GM12878 (cell line): Measurements from ENCODE around the gene CNNM3. TPM values are rescaled to one million over a fixed set of nuclear protein-coding genes. Genes with fewer than 3 reads are reported as not detected.

Source experiments
- ATAC-seq: fragments of 200-7000 bp; cut with Tn5 transposase; 3 replicates; pipeline ENCODE4 v1.9.1; 2020; ENCODE audit warnings: mild to moderate bottlenecking, moderate library complexity
- BruUV-seq: library from RNA; stranded (reverse); fragments of 400-500 nt; replicated peaks from 2 replicates; lab custom pipeline; 2021; lab: Mats Ljungman, UMichigan
- CTCF ChIA-PET: fragments of 300-600 bp; sonication (Branson Sonifier 250); formaldehyde crosslinking; extraction: SDS; loops from one replicate; lab custom pipeline; 2021; ENCODE audit warnings: inconsistent platforms; lab: Yijun Ruan, JAX
- POLR2A ChIA-PET: fragments of 350-600 bp; formaldehyde crosslinking; extraction: SDS; loops from one replicate; lab custom pipeline; 2021; ENCODE audit warnings: inconsistent platforms; lab: Charles Lee
- RAD21 ChIA-PET: fragments of 300-600 bp; sonication (Branson Sonifier 250); formaldehyde crosslinking; loops from one replicate; lab custom pipeline; 2023; ENCODE audit warnings: antibody characterized with exemption; ENCODE audit not compliant: unreplicated experiment; lab: Charles Lee
- SMC1A ChIA-PET: fragments of 300-600 bp; sonication (Branson Sonifier 250); formaldehyde crosslinking; loops from one replicate; lab custom pipeline; 2023; ENCODE audit not compliant: unreplicated experiment, uncharacterized antibody; lab: Charles Lee
- DNase-seq: peaks from one replicate; pipeline ENCODE4 v3.0.0-alpha.2; 2011; ENCODE audit warnings: low read depth, low spot score
- FAIRE-seq: peaks from 3 replicates; lab custom pipeline; 2011; peaks lifted over from hg19 to GRCh38; lab: Jason Lieb, UNC
- H2AFZ ChIP-seq: 2 replicates; pipeline ENCODE4 v1.6.0; 2011; ENCODE audit warnings: low read depth, low read length, control low read depth; ENCODE audit not compliant: control insufficient read depth
- H3K27ac ChIP-seq: 2 replicates; pipeline ENCODE4 v1.5.1; 2011; ENCODE audit warnings: control low read depth; ENCODE audit not compliant: control insufficient read depth, insufficient read depth
- H3K27me3 ChIP-seq, 2 experiments: replicated peaks in 1 of 2; 2 replicates each; pipeline versions ENCODE4 v1.6.0 to v1.6.1; 2011; ENCODE audit warnings: low read length in 1 of 2; ENCODE audit not compliant: control insufficient read depth in 2 of 2, insufficient read depth in 2 of 2
- H3K36me3 ChIP-seq, 2 experiments: 2 replicates each; pipeline ENCODE4 v1.5.1; 2011; ENCODE audit warnings: low read length in 1 of 2; ENCODE audit not compliant: control insufficient read depth in 2 of 2, insufficient read depth in 2 of 2
- H3K4me1 ChIP-seq: 2 replicates; pipeline ENCODE4 v1.6.1; 2011; ENCODE audit warnings: mild to moderate bottlenecking, low read length, moderate library complexity, mixed read lengths; ENCODE audit not compliant: control insufficient read depth, insufficient read depth
- H3K4me2 ChIP-seq: 2 replicates; pipeline ENCODE4 v1.6.0; 2011; ENCODE audit warnings: control low read depth; ENCODE audit not compliant: control insufficient read depth, insufficient read depth
- H3K4me3 ChIP-seq: fragments of 200-600 bp; sonication (generic); 2 replicates; pipeline ENCODE4 v1.5.1; 2016
- H3K79me2 ChIP-seq: 2 replicates; pipeline ENCODE4 v1.6.0; 2011; ENCODE audit warnings: low read length; ENCODE audit not compliant: control insufficient read depth, insufficient read depth
- H3K9ac ChIP-seq: 2 replicates; pipeline ENCODE4 v1.8.0; 2011; ENCODE audit warnings: low read length, control low read depth, mixed read lengths; ENCODE audit not compliant: control insufficient read depth, insufficient read depth
- H3K9me3 ChIP-seq: replicated peaks from 3 replicates; pipeline ENCODE4 v1.5.1; 2011; ENCODE audit warnings: mild to moderate bottlenecking, low read length; ENCODE audit not compliant: control insufficient read depth, insufficient read depth
- H4K20me1 ChIP-seq: 2 replicates; pipeline ENCODE4 v1.6.0; 2011; ENCODE audit not compliant: control insufficient read depth, insufficient read depth
- CBX5 ChIP-seq: sonication (generic); IDR thresholded peaks from 2 replicates; pipeline ENCODE4 v1.6.1; 2016; ENCODE audit warnings: low read depth, moderate library complexity, mild to moderate bottlenecking, inconsistent platforms
- EP300 ChIP-seq, 2 experiments: fragments of 150-350 bp in 1 of 2; IDR thresholded peaks; 2 replicates each; pipeline ENCODE4 v1.6.1; 2011 to 2012; ENCODE audit warnings: low read depth in 2 of 2, low read length in 2 of 2, borderline replicate concordance in 1 of 2, improper control_type of control experiment in 1 of 2, inconsistent platforms in 1 of 2; ENCODE audit not compliant: control insufficient read depth in 1 of 2
- ETV6 ChIP-seq, 2 experiments: fragments of 450-650 bp in 1 of 2; IDR thresholded peaks in 1 of 2; conservative IDR thresholded peaks in 1 of 2; 2 replicates each; pipeline ENCODE4 v1.6.1; 2014; ENCODE audit warnings: antibody characterized with exemption in 1 of 2, borderline replicate concordance in 1 of 2, low read depth in 1 of 2, mild to moderate bottlenecking in 1 of 2, moderate library complexity in 1 of 2
- FOXK2 ChIP-seq: fragments of 450-650 bp; IDR thresholded peaks from 2 replicates; pipeline ENCODE4 v1.6.1; 2017; ENCODE audit warnings: mild to moderate bottlenecking, moderate library complexity
- GATAD2B ChIP-seq: fragments of 450-650 bp; conservative IDR thresholded peaks from 2 replicates; pipeline ENCODE4 v1.6.1; 2017; ENCODE audit warnings: low read depth, mild to moderate bottlenecking, moderate library complexity
- HDGF ChIP-seq: fragments of 450-650 bp; IDR thresholded peaks from 2 replicates; pipeline ENCODE4 v1.6.1; 2016; ENCODE audit warnings: antibody characterized with exemption
- JUND ChIP-seq: IDR thresholded peaks from 2 replicates; pipeline ENCODE4 v1.6.1; 2012; ENCODE audit warnings: low read depth, mild to moderate bottlenecking, low read length, improper control_type of control experiment, moderate library complexity
- MYB ChIP-seq: fragments of 150-350 bp; IDR thresholded peaks from 2 replicates; pipeline ENCODE4 v1.6.1; 2014; ENCODE audit warnings: mild to moderate bottlenecking, low read depth, low read length, borderline replicate concordance
- NFXL1 ChIP-seq: fragments of 450-650 bp; IDR thresholded peaks from 2 replicates; pipeline ENCODE4 v1.6.1; 2017; ENCODE audit warnings: antibody characterized with exemption, mild to moderate bottlenecking, borderline replicate concordance
- NFYA ChIP-seq: IDR thresholded peaks from 2 replicates; pipeline ENCODE4 v1.6.1; 2011; ENCODE audit warnings: low read depth, mild to moderate bottlenecking, low read length, improper control_type of control experiment, borderline replicate concordance
- NR2C1 ChIP-seq: fragments of 450-650 bp; IDR thresholded peaks from 2 replicates; pipeline ENCODE4 v1.6.1; 2017; ENCODE audit warnings: antibody characterized with exemption, mild to moderate bottlenecking, moderate library complexity
- RUNX3 ChIP-seq: IDR thresholded peaks from 2 replicates; pipeline ENCODE4 v1.6.1; 2012; ENCODE audit warnings: low read length, inconsistent platforms
- ZBED1 ChIP-seq: IDR thresholded peaks from 2 replicates; pipeline ENCODE4 v1.6.1; 2016; ENCODE audit warnings: borderline replicate concordance
- ZNF217 ChIP-seq: fragments of 450-650 bp; IDR thresholded peaks from 2 replicates; pipeline ENCODE4 v1.6.1; 2017; ENCODE audit warnings: antibody characterized with exemption, mild to moderate bottlenecking
- ZNF274 ChIP-seq: IDR thresholded peaks from one replicate; pipeline ENCODE4 v1.8.0; 2011; ENCODE audit not compliant: insufficient read length, insufficient read depth
- whole genome bisulfite sequencing: methylation state at CpG from one replicate; pipeline ENCODE4 v1.1.6; 2016; ENCODE audit warnings: low lambda C conversion rate; ENCODE audit not compliant: insufficient replicate concordance, insufficient coverage; ENCODE audit errors: missing lambda C conversion rate; 5-methylcytosine and 5-hydroxymethylcytosine counted together
- in situ Hi-C: fragments of 300-500 bp; cut with MboI; formaldehyde crosslinking; loops from 9 replicates; pipeline ENCODE4 v1.14.3; 2018; ENCODE audit warnings: mixed read lengths
- intact Hi-C: fragments of 100-400 bp; cut with micrococcal nuclease; formaldehyde crosslinking; loops from one replicate; pipeline ENCODE4 v1.14.2; 2022; ENCODE audit not compliant: unreplicated experiment
- polyA plus RNA-seq, 11 experiments: library from polyadenylated mRNA; depleted of rRNA in 4 of 11; unstranded in 6 of 11; stranded (reverse) in 5 of 11; fragments of >200 nt; fragmentation: Nextera tagmentation in 4 of 11; fragmentation: Illumina TruSeq in 1 of 11; extraction: Ambion mirVana in 4 of 11; extraction: Trizol in 1 of 11; gene quantifications; 1 replicate in 1 of 11; 2 replicates in 10 of 11; pipeline versions ENCODE4 v1.2.1 to v1.2.3, GENCODE V29; 2011 to 2016; ENCODE audit warnings: inconsistent platforms in 2 of 11, missing spikeins in 2 of 11, low read depth in 1 of 11
- total RNA-seq, 4 experiments: library from RNA; depleted of rRNA in 3 of 4; stranded (reverse); fragments of >200 nt in 3 of 4; fragmentation: Illumina TruSeq in 1 of 4; extraction: Trizol in 1 of 4; gene quantifications; 2 replicates each; pipeline versions ENCODE4 v1.2.1 to v1.2.3, GENCODE V29; 2013 to 2021
- TF ChIP-seq, protein P1 (sequence below): IDR thresholded peaks from 2 replicates; pipeline ENCODE4 v1.6.1; 2012; ENCODE audit warnings: low read length, inconsistent platforms
- TF ChIP-seq, protein P2 (sequence below): fragments of 450-650 bp; IDR thresholded peaks from 2 replicates; pipeline ENCODE4 v1.6.1; 2017; ENCODE audit warnings: mild to moderate bottlenecking, low read depth, inconsistent platforms; ENCODE audit not compliant: poor library complexity, severe bottlenecking
- TF ChIP-seq, protein P3 (sequence below): IDR thresholded peaks from 2 replicates; pipeline ENCODE4 v1.6.1; 2012; ENCODE audit warnings: low read depth, low read length, improper control_type of control experiment
- TF ChIP-seq, protein P4 (sequence below): fragments of 450-650 bp; IDR thresholded peaks from 2 replicates; pipeline ENCODE4 v1.6.1; 2014; ENCODE audit warnings: mild to moderate bottlenecking

The CNNM3 gene
- total and polyA plus RNA-seq, 10 of the 15 experiments (the other 5 are each of a cell fraction or from before 2014, with no cell fraction given), result 0.72 to 14.3 (median 4.0) TPM

DNA sequence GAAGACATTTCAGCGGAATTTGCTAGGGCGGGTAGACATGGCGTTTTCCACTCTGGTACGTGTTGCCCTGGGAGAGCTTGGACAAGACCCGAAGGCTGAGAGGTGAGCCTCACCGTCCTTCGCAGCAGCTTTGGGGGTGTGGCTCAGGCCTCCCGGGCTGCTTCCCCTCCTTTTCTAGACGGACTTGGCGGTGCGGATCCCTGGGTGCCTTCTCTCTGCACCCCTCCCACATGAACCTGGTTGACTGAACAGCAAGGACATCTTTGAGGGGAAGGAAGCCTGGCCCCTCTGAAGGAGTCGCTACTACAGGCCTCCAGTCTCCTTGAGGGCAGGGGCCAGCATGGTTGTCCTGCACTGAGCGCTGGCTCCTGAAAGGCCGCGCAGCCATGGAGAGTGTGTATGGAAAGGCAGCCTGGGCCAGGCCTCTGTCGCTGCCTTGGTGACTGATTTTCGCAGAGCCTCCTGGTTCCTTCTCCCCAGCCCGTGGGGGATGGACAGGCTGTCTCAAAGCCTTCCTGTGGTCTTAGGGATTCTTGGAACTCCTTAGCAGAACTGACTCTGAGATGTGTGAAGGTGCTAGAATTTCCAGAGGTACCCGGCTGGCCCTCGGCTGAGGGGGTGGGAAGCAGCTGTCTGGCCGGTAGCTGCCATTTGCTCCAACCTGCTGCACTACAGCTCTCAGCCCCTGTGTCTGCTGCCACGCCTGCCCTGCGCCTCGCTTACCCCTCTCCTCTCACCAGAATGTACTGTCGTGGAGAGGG, 45.4 kb upstream of the CNNM3 start:
- no peak for TF ChIP-seq NR2C1
- TF ChIP-seq, protein P1, sequence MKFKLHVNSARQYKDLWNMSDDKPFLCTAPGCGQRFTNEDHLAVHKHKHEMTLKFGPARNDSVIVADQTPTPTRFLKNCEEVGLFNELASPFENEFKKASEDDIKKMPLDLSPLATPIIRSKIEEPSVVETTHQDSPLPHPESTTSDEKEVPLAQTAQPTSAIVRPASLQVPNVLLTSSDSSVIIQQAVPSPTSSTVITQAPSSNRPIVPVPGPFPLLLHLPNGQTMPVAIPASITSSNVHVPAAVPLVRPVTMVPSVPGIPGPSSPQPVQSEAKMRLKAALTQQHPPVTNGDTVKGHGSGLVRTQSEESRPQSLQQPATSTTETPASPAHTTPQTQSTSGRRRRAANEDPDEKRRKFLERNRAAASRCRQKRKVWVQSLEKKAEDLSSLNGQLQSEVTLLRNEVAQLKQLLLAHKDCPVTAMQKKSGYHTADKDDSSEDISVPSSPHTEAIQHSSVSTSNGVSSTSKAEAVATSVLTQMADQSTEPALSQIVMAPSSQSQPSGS, result no peak
- no peak for TF ChIP-seq ZNF217
- TF ChIP-seq RUNX3, result no peak
- TF ChIP-seq MYB, result no peak
- TF ChIP-seq, protein P2, sequence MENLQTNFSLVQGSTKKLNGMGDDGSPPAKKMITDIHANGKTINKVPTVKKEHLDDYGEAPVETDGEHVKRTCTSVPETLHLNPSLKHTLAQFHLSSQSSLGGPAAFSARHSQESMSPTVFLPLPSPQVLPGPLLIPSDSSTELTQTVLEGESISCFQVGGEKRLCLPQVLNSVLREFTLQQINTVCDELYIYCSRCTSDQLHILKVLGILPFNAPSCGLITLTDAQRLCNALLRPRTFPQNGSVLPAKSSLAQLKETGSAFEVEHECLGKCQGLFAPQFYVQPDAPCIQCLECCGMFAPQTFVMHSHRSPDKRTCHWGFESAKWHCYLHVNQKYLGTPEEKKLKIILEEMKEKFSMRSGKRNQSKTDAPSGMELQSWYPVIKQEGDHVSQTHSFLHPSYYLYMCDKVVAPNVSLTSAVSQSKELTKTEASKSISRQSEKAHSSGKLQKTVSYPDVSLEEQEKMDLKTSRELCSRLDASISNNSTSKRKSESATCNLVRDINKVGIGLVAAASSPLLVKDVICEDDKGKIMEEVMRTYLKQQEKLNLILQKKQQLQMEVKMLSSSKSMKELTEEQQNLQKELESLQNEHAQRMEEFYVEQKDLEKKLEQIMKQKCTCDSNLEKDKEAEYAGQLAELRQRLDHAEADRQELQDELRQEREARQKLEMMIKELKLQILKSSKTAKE, result no peak
- TF ChIP-seq, protein P3, sequence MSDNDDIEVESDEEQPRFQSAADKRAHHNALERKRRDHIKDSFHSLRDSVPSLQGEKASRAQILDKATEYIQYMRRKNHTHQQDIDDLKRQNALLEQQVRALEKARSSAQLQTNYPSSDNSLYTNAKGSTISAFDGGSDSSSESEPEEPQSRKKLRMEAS, result no peak
- no peak for TF ChIP-seq GATAD2B
- TF ChIP-seq NFYA, result no peak
- no peak for TF ChIP-seq EP300 (IDR thresholded peaks at IDR 0.05; ENCODE audit: borderline replicate concordance in 1 of 2, control insufficient read depth in 1 of 2, low read depth in 2 of 2, low read length in 2 of 2)
- TF ChIP-seq ZNF274, result no peak
- TF ChIP-seq, protein P4, sequence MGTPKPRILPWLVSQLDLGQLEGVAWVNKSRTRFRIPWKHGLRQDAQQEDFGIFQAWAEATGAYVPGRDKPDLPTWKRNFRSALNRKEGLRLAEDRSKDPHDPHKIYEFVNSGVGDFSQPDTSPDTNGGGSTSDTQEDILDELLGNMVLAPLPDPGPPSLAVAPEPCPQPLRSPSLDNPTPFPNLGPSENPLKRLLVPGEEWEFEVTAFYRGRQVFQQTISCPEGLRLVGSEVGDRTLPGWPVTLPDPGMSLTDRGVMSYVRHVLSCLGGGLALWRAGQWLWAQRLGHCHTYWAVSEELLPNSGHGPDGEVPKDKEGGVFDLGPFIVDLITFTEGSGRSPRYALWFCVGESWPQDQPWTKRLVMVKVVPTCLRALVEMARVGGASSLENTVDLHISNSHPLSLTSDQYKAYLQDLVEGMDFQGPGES, result no peak
- TF ChIP-seq FOXK2, result no peak
- no peak for TF ChIP-seq CBX5
- TF ChIP-seq HDGF, result no peak
- no peak for TF ChIP-seq ZBED1
- TF ChIP-seq JUND, result no peak
- no peak for TF ChIP-seq ETV6 (conservative IDR thresholded peaks at IDR 0.05 in 1 of 2, IDR thresholded peaks at IDR 0.05 in 1 of 2; ENCODE audit: borderline replicate concordance in 1 of 2, low read depth in 1 of 2)
- TF ChIP-seq NFXL1, result no peak
- TF ChIP-seq, all 136 proteins: peak for 0
- Histone ChIP-seq H3K27me3 (no peaks in the 10 kb centered on the region), H3K4me3 (no peak overlapping the region), H3K79me2 (peaks cover 43% of the 10 kb centered on the region), H3K4me2 (no peak overlapping the region), H3K9me3 (no peaks in the 10 kb centered on the region), H3K27ac (no peak overlapping the region), H3K9ac (no peak overlapping the region), H3K4me1 (peaks cover 65% of the 10 kb centered on the region), H4K20me1 (no peaks in the 10 kb centered on the region), H2AFZ (no peak overlapping the region), H3K36me3 (peaks cover 0 to 5% of the 10 kb centered on the region in 2 experiments; a peak in 2 of 4 replicates)
- RAD21 ChIA-PET, result no interaction called here
- CTCF ChIA-PET, result interaction anchor here (0.9 kb wide), 1 partner anchor 29 kb away, joined by 3 read pairs; no protein-coding TSS in a partner anchor
- WGBS, result 89% methylated on average over 24 of the region's 25 CpGs
- POLR2A ChIA-PET, result interaction anchor here (0.9 to 1.5 kb wide), 2 partner anchors 8 to 9 kb away, joined by 3 read pairs; no protein-coding TSS in a partner anchor
- no peak for DNase-seq
- intact Hi-C loops (no loop called here), in situ Hi-C loops (no loop called here)
- no TSS peak for BruUV-seq
- no peak for ATAC-seq
- SMC1A ChIA-PET, result interaction anchor here (1.9 kb wide), 1 partner anchor 9 kb away, joined by 5 read pairs; no protein-coding TSS in a partner anchor
- no peak for FAIRE-seq
